K562 (cell line): Measurements from ENCODE around the gene GUCA1A. TPM values are rescaled to one million over a fixed set of nuclear protein-coding genes. Genes with fewer than 3 reads are reported as not detected.
A peak's percentile ranks its signal among the peaks of the same experiment; 100 is the strongest.

Experiments
- ATF1 ChIP-seq, 2 experiments: fragments of 450-650 bp in 1 of 2; IDR thresholded peaks; 2 replicates each; pipeline ENCODE4 v1.6.1; 2016; ENCODE audit warnings: missing compliant biosample characterization in 1 of 2, missing genetic modification characterization in 1 of 2
- BCOR ChIP-seq: fragments of 450-650 bp; IDR thresholded peaks from 2 replicates; pipeline ENCODE4 v1.6.1; 2016
- CHAMP1 ChIP-seq: fragments of 450-650 bp; IDR thresholded peaks from 2 replicates; pipeline ENCODE4 v1.6.1; 2016; ENCODE audit warnings: mild to moderate bottlenecking
- DPF2 ChIP-seq: fragments of 450-650 bp; IDR thresholded peaks from 2 replicates; pipeline ENCODE4 v1.6.1; 2016
- FOXA3 ChIP-seq, 2 experiments: fragments of 450-650 bp in 1 of 2; sonication (generic) in 1 of 2; formaldehyde crosslinking; IDR thresholded peaks in 1 of 2; conservative IDR thresholded peaks in 1 of 2; 2 replicates each; pipeline versions ENCODE4 v1.4.0 to v1.8.0; 2020 to 2022; ENCODE audit warnings: mild to moderate bottlenecking in 2 of 2, missing genetic modification reagents in 1 of 2
- HCFC1 ChIP-seq: IDR thresholded peaks from 2 replicates; pipeline ENCODE4 v1.6.1; 2012; ENCODE audit warnings: low read depth, low read length, improper control_type of control experiment
- HMGXB4 ChIP-seq: sonication (generic); formaldehyde crosslinking; IDR thresholded peaks from 2 replicates; pipeline ENCODE4 v1.8.1; 2023; ENCODE audit warnings: mild to moderate bottlenecking, missing genetic modification reagents
- KLF10 ChIP-seq: fragments of 250-450 bp; sonication (Bioruptor Pico); IDR thresholded peaks from 2 replicates; pipeline ENCODE4 v1.6.1; 2021; ENCODE audit warnings: matching md5 sums
- MAFK ChIP-seq: IDR thresholded peaks from 2 replicates; pipeline ENCODE4 v1.6.1; 2011; ENCODE audit warnings: low read length, improper control_type of control experiment
- MAZ ChIP-seq, 2 experiments: fragments of 450-650 bp in 1 of 2; sonication (generic) in 1 of 2; formaldehyde crosslinking; IDR thresholded peaks in 1 of 2; conservative IDR thresholded peaks in 1 of 2; 2 replicates each; pipeline versions ENCODE4 v1.4.0 to v1.5.0; 2020; ENCODE audit warnings: mild to moderate bottlenecking in 1 of 2, missing genetic modification reagents in 1 of 2
- NELFE ChIP-seq: IDR thresholded peaks from 2 replicates; pipeline ENCODE4 v1.6.1; 2011; ENCODE audit warnings: mild to moderate bottlenecking; ENCODE audit not compliant: insufficient read depth, insufficient read length
- RAD21 ChIP-seq, 2 experiments: fragments of 250-450 bp in 1 of 2; fragments of 450-650 bp in 1 of 2; sonication (Bioruptor Pico) in 1 of 2; formaldehyde crosslinking in 1 of 2; IDR thresholded peaks in 1 of 2; conservative IDR thresholded peaks in 1 of 2; 2 replicates each; pipeline versions ENCODE4 v1.4.0 to v1.8.0; 2020 to 2022; ENCODE audit warnings: mild to moderate bottlenecking in 2 of 2, moderate library complexity in 1 of 2
- SAFB2 ChIP-seq: fragments of 200-400 bp; formaldehyde crosslinking; IDR thresholded peaks from 2 replicates; pipeline ENCODE4 v1.6.1; 2018; ENCODE audit warnings: borderline replicate concordance, low read length, low read depth, moderate library complexity; ENCODE audit not compliant: severe bottlenecking
- SMAD1 ChIP-seq: fragments of 150-350 bp; IDR thresholded peaks from 2 replicates; pipeline ENCODE4 v1.6.1; 2014; ENCODE audit warnings: low read length, low read depth; ENCODE audit not compliant: partially characterized antibody
- XRCC4 ChIP-seq: IDR thresholded peaks from one replicate; pipeline ENCODE4 v1.6.1; 2011; ENCODE audit not compliant: insufficient read depth, insufficient read length; ENCODE audit errors: extremely low read depth
- ZNF140 ChIP-seq: fragments of 250-450 bp; sonication (Bioruptor Pico); IDR thresholded peaks from 2 replicates; pipeline ENCODE4 v1.8.0; 2021; ENCODE audit warnings: moderate library complexity, mild to moderate bottlenecking, inconsistent platforms
- ZNF174 ChIP-seq: fragments of 250-450 bp; sonication (Bioruptor Pico); IDR thresholded peaks from 2 replicates; pipeline ENCODE4 v1.4.0; 2020; ENCODE audit warnings: mild to moderate bottlenecking
- ZNF311 ChIP-seq: fragments of 250-450 bp; sonication (Bioruptor Pico); IDR thresholded peaks from 2 replicates; pipeline ENCODE4 v1.4.0; 2020; ENCODE audit warnings: mild to moderate bottlenecking, moderate library complexity
- ZNF609 ChIP-seq: sonication (generic); formaldehyde crosslinking; IDR thresholded peaks from 2 replicates; pipeline ENCODE4 v1.8.1; 2023; ENCODE audit warnings: missing genetic modification reagents, mild to moderate bottlenecking, borderline replicate concordance
- ZNF764 ChIP-seq: fragments of 250-450 bp; sonication (Bioruptor Pico); IDR thresholded peaks from 2 replicates; pipeline ENCODE4 v1.4.0; 2020; ENCODE audit warnings: low read depth, mild to moderate bottlenecking, moderate library complexity
- polyA plus RNA-seq, 8 experiments: library from polyadenylated mRNA; depleted of rRNA in 4 of 8; stranded (reverse) in 5 of 8; unstranded in 3 of 8; fragments of >200 nt; fragmentation: Nextera tagmentation in 2 of 8; fragmentation: Illumina TruSeq in 1 of 8; extraction: Ambion mirVana in 2 of 8; extraction: Trizol in 1 of 8; gene quantifications; 2 replicates each; pipeline versions ENCODE4 v1.2.1 to v1.2.3, GENCODE V29; 2011 to 2014; ENCODE audit warnings: inconsistent platforms in 1 of 8, missing spikeins in 1 of 8
- total RNA-seq, 7 experiments: library from RNA; depleted of rRNA in 6 of 7; stranded (reverse); fragments of >200 nt in 6 of 7; fragmentation: Illumina TruSeq in 2 of 7; extraction: Trizol in 2 of 7; gene quantifications; 2 replicates each; pipeline versions ENCODE4 v1.2.1 to v1.2.3, GENCODE V29; 2011 to 2021; ENCODE audit warnings: low replicate concordance in 1 of 7

Gene GUCA1A
- total and polyA plus RNA-seq, 9 of the 15 experiments (the other 6 are each of a cell fraction or from before 2014, with no cell fraction given): not detected

- TF ChIP-seq XRCC4 (no peak), CHAMP1 (no peak), SMAD1 (no peak), KLF10 (CRISPR knock-in tag) (no peak), MAFK (no peak), ZNF174 (CRISPR knock-in tag) (no peak), SAFB2 (no peak), FOXA3 (CRISPR knock-in tag; conservative IDR thresholded peaks at IDR 0.05 in 1 of 2, IDR thresholded peaks at IDR 0.05 in 1 of 2) (no peak), HMGXB4 (no peak), RAD21 (CRISPR knock-in tag; conservative IDR thresholded peaks at IDR 0.05 in 1 of 2, IDR thresholded peaks at IDR 0.05 in 1 of 2) (0 out of 4 replicates have a peak, but pooled peaks of 1 of the 2 experiments have one; percentile 1), ZNF764 (CRISPR knock-in tag) (no peak), ZNF311 (CRISPR knock-in tag) (no peak), ZNF609 (CRISPR knock-in tag) (0 out of 2 replicates have a peak, but pooled peaks have one; percentile 31), NELFE (no peak), BCOR (no peak), HCFC1 (no peak), ZNF140 (CRISPR knock-in tag) (no peak), DPF2 (peak; percentile 40; the same call in 1 of the 2 replicates), MAZ (CRISPR knock-in tag; conservative IDR thresholded peaks at IDR 0.05 in 1 of 2, IDR thresholded peaks at IDR 0.05 in 1 of 2) (no peak), ATF1 (CRISPR knock-in tag; IDR thresholded peaks at IDR 0.05) (no peak), ATF1 (tag; IDR thresholded peaks at IDR 0.05) (no peak; the same call in 1 of the 2 replicates)
Measured at GRCh38 chr6:42226645-42227143, 53.5 kb downstream of the GUCA1A start (continued).
